Measurements from ENCODE around the gene RERE.
A peak's percentile ranks its signal among the peaks of the same experiment; 100 is the strongest.

Gene RERE

GRCh38 chr1:8665833-8666232, 151.6 kb downstream of the RERE start:
- DNase-seq (ENCODE audit: low read depth) = no peak

- DNase-seq (ENCODE audit: low read depth) = no peak
Observed at GRCh38 chr1:8664887-8665286, 152.6 kb downstream of the RERE start.

GRCh38 chr1:8663915-8664329, 153.5 kb downstream of the RERE start:
- no peak for DNase-seq (ENCODE audit: low read depth)

- DNase-seq (ENCODE audit: low read depth) = no peak
Observed at GRCh38 chr1:8663090-8663802, 154.2 kb downstream of the RERE start.

- no peak for DNase-seq (ENCODE audit: low read depth)
Observed at GRCh38 chr1:8662380-8663072, 154.9 kb downstream of the RERE start.

GRCh38 chr1:8661185-8662110, 156.0 kb downstream of the RERE start:
- peak; percentile 35 for DNase-seq (ENCODE audit: low read depth)

DNA sequence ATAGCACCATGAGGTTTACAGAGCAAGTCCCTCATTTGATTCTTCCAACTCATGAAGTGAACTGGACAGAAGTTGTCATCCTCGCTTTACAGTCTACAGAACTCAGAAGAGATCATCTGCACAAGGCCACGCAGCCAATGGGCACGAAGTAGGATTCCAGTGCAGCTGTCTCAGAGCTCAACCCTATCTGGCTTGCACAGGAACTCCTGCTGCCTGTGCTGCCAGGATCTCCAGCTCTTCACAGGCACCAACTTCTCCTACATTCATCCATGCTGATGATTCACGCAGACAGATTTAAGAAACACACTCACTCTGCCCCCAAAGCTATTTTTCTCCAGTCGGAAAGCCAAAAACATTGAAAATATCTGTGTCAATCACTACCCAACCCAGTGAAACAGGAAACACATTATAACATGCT, 157.0 kb downstream of the RERE start:
- no peak for DNase-seq (ENCODE audit: low read depth)

DNA sequence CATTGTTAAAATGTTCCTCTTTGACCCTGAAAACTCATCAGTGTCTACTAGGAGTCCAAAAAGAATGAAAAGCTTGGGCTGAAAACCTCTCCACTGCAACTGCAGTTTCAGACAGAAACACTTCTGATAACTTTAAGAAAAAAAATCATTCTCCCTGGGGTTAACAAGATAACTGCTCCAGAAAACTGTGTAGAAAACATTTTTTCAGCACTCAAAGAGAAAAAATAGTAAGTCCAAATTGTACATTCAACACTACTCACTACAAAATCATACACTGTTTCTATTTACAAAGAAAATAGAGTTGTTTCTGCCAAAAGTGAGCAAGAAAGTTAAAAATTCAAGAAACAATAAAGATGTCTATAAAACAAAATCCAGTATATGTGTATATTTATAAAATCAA, 157.8 kb downstream of the RERE start:
- no peak for DNase-seq (ENCODE audit: low read depth)

DNA sequence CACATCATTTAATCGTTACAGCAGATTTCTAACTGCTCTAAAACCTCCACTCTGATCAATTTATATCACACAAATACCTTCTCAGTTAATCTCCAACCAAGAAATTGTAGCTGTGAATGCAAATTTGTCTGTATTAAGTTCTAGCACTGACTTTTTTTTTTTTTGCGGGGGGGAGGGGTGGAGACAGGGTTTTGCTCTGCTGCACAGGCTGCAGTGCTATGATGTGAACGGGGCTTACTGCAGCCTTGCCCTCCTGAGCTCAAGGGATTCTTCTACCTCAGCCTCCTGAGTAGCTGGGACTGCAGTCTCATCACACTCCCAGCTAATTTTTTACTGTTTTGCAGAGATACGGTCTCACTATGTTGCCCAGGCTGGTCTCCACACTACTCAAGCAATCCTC, 163.6 kb downstream of the RERE start:
- DNase-seq (ENCODE audit: low read depth) = no peak

DNA sequence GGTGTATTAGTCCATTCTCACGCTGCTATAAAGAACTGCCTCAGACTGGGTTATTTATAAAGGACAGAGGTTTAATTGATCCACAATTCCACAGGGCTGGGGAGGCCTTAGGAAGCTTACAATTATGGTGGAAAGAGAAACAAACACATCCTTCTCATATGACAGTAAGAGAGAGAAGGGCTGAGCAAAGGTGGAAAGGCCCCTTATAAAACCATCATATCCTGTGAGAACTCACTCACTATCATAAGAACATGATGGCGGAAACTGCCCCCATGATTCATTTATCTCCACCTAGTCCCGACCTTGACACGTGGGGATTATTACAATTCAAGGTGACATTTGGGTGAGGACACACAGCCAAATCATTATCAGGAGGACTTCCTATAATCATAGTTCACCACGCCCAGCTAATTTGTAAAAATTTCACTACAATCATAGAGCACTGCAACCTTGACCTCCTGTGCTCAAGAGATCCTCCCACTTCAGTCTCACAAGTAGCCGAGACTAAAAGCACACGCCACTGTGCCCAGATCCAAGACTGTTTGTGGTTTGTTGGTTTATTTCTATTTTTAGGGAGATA, 164.9 kb downstream of the RERE start:
- no peak for DNase-seq (ENCODE audit: low read depth)

- DNase-seq (ENCODE audit: low read depth) = no peak
Observed at GRCh38 chr1:8651962-8652361, 165.5 kb downstream of the RERE start.

GRCh38 chr1:8651236-8651890, 166.1 kb downstream of the RERE start:
- DNase-seq (ENCODE audit: low read depth) = no peak

- no peak for DNase-seq (ENCODE audit: low read depth)
Observed at GRCh38 chr1:8649875-8650274, 167.6 kb downstream of the RERE start.

- DNase-seq (ENCODE audit: low read depth) = no peak
Observed at GRCh38 chr1:8649027-8649426, 168.4 kb downstream of the RERE start.

- DNase-seq (ENCODE audit: low read depth) = no peak
Observed at GRCh38 chr1:8646996-8647395, 170.4 kb downstream of the RERE start.

GRCh38 chr1:8646189-8646588, 171.3 kb downstream of the RERE start:
- no peak for DNase-seq (ENCODE audit: low read depth)

DNA sequence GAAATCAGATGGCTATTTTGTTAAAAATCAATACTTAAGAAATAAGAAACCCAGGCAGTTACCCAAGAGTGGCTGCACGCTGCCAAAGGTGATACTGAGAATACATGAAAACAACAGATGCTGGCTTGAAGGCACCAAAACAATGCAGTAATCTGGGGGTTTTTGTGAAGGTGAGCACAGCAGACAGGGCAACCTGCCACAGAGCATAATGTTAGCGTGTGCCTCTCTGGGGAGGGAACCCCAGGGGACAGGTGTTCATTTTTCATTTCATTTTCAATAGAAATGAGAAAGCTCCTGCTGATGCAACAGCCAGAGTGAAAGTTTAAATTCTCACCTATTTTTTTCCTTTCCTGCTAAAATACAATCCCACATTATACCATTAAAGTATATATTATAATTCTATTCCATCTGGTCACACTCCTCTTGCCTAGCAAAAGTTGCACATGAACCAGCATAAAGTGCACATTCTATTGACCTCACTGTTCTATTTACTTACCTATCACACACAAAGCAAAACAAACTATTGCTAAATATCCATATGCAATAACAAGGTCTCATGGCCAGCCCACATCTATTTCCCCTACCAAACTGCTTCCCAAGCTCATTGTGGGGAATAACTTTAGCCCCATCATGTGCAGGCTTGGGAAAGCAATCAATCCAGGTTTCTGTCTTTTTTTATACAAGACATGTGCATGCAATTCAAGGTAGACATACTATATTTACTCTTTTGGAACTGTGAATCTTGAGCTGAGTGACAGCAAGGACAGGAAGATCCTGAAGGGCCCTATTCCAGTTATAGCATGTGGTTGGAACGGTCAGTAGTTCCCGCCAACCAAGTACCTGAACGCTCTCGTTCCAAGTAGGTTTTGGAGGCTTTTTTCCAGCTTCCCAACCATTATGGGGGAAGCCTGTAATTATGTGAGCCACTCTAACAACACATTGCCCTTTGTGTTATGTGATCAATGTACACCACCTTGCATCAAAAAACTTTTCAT, 173.6 kb downstream of the RERE start:
- no peak for DNase-seq (ENCODE audit: low read depth)

- no peak for DNase-seq (ENCODE audit: low read depth)
Observed at GRCh38 chr1:8642114-8642513, 175.3 kb downstream of the RERE start.

DNA sequence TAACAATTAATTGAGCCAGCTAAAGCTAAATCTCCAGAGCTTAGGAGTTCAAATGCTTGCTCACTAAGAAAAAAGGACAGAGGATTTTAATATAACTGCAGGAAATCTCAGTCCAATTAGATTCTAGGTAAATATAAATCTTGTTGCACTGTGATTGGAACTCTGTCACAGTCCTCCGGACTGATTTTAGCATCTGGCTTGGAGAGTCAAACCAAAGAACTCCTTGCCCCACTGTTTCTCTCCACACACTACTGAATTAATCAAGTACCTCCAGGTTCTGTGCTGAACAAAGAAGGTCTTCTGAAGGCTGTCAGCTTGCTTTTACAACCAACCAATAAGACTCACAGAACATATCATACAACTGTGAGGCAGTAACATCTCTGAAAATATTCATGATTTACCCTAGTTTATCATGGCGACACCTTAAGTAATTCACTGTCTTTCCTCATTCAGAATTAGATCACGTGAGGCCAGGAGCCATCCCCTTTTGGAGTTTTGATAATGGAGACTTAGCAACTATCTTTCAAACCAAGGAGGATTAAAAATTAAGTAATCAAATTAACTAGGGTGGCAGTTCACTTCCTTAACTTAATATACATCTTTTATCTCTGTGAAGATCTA, 176.0 kb downstream of the RERE start:
- DNase-seq (ENCODE audit: low read depth) = no peak

DNA sequence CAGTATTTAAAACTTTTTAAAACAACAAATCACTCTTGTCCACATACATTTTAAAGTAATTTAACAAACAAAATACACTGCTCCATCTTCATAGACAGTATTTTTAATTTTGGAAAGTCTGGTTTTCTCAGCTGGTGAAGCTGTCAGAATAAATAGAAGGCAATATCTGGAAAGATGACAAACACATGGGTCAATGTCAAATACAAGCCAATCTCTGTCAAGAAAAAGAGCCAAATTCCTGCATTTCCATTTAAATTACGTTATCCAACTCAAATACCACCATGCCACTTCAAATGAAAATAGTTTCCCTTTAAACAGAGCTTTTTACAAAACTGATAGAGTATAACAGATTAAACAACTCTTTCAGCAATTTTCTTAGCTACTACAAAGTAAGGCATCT, 176.5 kb downstream of the RERE start:
- DNase-seq (ENCODE audit: low read depth) = no peak

Measured in stimulated activated CD4-positive, alpha-beta T cell treated with anti-CD3 and anti-CD28 coated beads, Interleukin-2, amount 100 ng/mL, for 4 hours (primary cell).